Stimulated activated naive CD4-positive, alpha-beta T cell treated with Interleukin-2 at 50 U/mL for 16 hours (primary cell): Measurements from ENCODE around the gene DNAJC9.
A peak's percentile ranks its signal among the peaks of the same experiment; 100 is the strongest.
"Not testable (repeated sequence)": the region's sequence is repeated elsewhere in the genome, so short reads cannot be mapped to it uniquely, and the experiment has no call there.

ENCODE experiments used
- DNase-seq: peaks from one replicate; lab custom pipeline; 2025; lab: John Stamatoyannopoulos, UW

DNAJC9 gene, protein sequence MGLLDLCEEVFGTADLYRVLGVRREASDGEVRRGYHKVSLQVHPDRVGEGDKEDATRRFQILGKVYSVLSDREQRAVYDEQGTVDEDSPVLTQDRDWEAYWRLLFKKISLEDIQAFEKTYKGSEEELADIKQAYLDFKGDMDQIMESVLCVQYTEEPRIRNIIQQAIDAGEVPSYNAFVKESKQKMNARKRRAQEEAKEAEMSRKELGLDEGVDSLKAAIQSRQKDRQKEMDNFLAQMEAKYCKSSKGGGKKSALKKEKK

DNA sequence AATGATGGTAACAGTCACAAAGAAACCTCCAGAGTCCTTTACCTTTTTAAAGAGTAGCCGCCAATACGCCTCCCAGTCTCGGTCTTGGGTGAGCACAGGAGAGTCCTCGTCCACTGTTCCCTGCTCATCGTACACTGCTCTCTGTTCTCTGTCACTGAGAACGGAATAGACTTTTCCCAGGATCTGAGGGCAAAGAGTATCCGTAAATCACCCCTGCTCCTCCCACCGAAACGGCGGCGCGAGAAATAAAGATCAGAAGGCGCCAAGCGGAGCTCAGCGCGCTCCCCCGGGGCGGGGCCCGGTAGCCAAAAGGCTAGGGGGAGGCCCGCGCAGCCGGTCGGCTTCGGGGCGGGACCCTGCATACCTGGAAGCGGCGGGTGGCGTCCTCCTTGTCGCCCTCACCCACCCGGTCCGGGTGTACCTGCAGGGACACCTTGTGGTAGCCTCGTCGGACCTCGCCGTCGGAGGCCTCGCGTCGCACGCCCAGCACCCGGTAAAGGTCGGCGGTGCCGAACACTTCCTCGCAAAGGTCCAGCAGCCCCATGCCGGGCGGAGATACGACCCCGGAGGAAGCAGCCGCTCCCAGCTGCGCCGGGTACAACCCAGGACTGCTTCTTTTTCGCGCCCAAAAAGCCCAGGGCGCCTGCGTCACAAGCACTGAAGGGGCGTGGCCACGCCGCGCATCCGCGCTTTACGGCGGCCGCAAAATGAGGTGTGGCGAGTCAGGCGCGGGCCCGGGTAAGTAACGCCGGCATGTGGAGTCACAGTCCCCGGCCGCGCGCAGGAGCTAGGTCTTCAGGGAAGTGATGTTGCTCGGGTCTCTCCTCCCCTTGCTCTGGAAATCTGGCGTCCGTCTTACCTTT lies at the start of gene DNAJC9:
DNAJC9 (minus strand) TSS at position 610 of the 863 bp plus-strand sequence; CDS start at position 544, 66 bp downstream.
- DNase-seq, result peak; percentile 94

DNA sequence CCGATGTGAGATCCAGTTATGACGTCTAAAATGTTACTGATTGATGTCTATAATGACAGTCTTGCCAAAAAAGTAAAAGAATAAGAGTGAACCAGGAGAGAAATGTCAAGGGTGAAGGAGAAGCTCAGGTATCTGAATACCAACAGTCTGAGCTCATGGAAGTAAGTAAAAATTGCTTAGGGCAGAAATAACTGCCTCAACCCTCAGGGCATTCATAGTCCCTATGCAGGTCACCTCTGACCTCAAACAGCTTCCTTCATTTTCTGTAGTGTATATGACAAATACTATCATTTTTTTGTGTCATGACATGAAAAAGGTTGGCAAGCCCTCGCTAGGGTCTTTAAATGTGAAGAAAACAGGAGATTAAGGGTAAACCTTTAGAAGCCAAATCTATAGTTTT lies 46.4 kb upstream of the DNAJC9 start:
- DNase-seq, result no peak

DNA sequence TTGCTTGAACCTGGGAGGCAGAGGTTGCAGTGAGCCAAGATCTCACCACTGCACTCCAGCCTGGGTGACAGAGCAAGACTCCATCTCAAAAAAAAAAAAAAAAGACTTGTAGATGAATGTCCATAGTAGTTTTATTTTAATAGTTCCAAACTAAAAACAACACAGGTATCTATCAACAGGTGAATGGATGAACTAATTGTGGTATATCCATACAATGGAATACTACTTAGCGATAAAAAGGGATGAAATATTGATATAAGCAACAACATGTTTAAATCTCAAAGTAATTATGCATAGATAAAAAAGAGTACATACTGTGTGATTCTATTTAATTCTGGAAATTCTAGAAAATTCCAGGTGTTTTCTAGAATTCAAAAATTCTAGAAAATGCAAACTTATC lies 42.9 kb upstream of the DNAJC9 start:
- no peak for DNase-seq

DNA sequence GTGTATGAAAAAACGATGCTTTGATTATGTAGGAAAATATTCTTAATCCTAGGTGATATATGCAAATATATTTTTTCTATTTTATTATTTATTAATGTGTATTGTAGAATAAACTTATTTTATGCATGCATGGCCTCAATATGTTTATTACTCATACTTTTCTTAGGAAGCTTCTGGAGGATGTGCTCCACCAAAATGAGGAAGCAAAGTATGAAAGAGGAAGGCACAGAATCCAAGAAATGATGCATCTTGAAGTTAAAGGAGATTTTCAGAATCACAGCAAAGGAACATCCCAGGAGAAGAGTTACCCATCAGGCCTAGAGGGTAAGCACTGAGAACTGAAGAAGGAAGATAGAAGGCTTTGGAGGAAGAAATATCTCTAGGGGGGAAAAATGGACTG lies 40.4 kb upstream of the DNAJC9 start:
- no peak for DNase-seq

DNA sequence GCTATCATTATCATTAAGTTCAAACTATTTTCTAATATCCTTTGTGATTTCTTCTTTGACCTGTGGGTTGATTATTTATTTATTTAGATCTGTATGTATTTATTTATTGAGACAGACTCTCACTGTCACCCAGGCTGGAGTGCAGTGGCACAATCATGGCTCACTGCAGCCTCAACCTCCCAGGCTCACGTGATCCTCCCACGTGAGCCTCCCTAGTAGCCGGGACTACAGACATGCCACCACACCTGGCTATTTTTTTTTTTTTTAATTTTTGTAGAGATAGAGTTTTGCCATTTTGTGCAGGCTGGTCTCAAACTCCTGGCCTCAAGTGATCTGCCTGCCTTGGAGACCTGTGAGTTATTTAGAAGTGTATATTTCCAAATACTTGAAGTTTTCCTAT lies 34.0 kb upstream of the DNAJC9 start:
- DNase-seq, result no peak

DNA sequence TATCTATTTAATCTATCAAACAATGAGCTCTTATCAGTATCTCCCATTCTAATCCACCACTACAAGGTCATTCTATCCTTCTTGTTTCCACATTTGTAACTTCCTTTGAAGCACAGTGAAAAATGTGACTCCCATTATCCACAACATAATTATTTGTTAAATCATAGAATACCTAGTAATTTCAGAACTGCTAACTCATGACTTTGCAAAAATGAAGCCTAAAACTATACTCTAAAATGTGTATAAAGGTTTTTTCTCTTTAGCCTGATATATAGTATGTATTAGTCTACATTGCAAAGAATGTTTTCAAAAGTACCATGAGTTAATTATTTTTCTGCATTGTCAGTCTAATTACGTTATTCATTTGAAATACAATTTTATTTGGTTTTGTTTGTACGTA lies 17.4 kb upstream of the DNAJC9 start:
- no peak for DNase-seq

DNA sequence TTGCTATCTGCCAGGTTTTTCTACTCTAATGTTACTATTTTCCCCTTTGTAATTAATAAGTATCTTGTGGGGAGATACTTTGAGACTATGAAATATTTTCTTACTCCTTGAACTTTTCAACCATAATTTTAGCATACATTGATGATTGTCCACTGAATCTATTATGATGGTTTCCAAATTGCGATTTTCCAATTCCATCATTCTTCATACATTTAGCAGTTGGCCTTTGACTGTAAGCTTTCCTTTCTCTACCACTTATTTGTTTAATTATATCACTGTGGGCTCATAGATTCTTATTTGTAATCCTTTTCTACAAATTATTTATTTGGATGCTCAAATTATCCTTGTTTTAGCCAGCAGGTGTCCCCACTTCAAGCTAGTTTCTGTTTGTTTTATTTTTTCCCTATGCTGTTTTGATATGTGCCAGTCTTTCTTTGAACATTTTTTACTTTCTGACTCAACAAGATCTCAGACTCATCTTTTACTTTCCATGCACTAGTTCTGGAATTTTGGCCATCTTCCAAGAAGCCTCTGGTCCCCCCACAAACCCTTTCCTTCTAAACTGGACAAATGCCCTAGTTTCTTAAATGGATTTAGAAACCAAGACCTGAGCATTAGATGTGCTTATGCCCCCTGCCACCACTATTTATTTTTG lies 16.8 kb upstream of the DNAJC9 start:
- no peak for DNase-seq

DNA sequence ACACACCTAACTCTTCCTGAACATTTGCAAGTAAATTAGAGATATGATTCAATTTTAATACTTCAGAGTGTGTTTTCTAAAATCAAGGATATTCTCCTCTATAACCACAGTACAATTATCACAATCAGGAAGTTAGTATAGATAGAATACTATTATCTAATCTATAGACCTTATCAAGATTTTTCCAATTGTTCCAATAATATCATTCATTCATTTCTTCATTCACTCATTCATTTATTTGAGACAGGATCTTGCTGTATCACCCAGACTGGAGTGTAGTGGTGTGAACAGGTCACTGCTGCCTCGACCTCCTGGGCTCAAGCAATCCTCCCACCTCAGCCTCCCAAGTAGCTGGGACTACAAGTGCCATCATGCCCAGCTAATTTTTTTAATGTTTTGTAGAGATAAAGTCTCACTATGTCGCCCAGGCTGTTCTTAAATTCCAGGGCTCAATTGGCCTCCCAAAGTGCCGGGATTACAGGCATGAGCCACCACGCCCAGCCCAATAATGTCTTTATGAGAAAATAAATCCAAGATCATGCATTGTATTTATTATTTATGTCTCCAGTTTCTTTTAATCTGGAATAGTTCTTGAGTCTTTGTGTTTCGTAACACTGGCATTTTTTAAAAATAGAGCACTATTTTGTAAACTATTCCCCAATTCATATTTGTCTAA lies 16.0 kb upstream of the DNAJC9 start:
- no peak for DNase-seq

DNA sequence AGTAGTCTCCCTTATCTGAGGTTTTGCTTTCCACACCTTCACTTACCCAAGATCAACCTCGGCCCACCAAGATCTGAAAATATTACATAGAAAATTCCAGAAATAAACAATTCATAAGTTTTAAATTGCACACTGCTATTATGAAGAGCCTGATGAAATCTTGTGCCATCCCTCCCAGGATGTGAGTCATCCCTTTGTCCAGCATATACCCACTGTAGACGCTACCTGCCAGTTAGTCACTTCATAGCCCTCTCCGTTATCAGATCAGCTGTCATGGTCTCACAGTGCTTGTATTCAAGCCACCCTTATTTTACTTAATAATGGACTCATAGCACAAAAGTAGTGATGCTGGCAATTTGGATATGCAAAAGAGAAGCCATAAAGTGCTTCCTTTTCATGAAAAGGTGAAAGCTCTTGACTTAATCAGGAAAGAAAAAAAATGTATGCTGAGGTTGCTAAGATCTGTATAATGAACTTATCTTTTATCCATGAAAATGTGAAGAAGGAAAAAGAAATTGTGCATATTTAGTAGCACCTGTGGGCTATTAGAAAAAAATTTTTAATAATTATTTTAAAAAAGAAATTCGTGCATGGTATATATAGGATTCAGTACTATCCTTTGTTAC lies 15.2 kb upstream of the DNAJC9 start:
- no peak for DNase-seq

DNA sequence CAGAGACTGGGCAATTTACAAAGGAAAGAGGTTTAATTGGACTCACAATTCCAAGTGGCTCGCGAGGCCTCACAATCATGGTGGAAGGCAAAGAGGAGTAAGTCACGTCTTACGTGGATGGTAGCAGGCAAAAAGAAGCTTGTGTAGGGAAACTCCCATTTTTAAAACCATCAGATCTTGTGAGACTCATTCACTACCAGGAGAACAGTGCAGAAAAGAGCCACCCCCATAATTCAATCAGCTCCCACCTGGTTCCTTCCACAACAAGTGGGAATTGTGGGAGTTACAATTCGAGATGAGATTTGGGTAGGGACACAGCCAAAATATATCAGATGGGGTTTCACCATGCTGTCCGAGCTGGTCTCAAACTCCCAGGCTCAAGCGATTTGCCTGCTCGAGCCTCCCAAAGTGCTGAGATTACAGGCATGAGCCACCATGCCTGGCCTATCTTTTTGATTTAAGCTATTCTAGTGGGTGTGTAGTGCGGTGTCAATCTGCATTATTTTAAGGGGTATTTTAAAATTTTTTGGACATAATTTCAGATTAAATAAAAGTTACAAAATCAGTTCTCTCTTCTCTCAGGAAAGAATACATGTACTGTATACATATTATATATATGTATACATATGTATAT lies 14.4 kb upstream of the DNAJC9 start:
- DNase-seq, result no peak

DNA sequence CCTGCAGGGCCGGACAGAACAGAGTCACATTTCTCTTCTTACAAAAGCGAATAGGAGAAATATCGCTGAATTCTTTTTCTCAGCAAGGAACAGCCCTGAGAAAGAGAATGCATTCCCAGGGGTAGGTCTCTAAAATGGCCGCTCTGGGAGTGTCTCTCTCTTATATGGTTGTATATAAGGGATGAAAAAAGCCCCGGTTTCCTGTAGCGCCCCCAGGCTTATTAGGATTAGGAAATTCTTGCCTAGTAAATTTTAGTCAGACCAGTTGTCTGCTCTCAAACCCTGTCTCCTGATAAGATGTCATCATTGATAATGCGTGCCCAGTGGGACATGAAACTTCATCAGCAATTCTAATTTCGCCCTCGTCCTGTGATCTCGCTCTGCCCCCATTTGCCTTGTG lies 11.6 kb upstream of the DNAJC9 start:
- DNase-seq, result not testable (repeated sequence)

DNA sequence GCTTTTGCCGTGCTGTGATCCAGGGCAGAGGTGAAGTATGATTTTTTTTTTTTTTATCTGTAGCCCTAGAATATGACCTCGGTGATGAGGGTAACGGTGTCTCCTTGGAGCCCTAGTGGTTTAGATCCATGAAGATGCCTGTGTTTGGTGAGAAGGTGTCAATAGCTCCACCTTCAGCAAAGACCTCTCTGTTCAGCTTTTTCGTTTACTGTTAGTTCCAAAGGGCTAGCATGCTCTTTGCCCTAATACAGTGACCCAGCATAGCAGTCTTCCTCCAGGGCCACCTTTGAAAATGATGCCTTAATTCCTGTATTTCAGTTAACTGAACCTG lies 6.1 kb upstream of the DNAJC9 start:
- DNase-seq, result no peak

DNA sequence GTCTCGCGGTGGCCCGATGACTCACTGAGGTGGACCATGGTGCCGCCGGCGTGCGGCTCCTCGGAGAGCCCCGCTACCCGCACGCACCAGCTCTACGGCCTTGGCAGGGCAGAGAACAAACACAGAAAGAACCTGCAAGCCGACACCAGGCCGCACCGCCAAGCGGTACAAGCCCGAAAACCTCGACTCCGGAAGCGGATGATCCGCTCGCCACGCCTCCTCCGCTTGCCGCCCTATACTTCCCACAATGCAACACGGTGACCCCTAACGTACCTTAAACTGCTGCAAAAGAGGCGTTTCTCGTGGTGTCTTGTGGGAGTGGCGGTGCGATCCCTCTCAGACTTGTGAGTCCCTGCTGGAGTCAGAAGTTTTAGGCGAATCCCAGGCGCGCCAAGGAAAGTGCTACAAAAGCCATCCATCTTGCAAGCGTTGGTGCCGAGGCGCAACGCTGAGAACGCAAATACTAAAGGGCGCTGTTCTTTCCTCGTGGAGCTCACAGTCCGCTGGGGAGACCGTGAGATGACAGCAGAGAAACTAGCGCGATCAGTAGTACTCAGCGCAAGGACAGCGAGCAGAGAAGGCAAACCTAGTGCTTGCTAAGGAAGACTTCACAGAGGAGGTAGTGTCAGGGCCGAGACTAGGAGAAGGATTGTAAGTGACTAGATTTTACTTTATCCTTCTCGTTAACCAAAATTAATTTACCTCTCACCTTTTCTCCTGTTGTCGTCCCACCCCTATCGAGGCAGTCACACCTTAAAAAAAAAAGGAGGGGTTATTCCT lies 5.6 kb upstream of the DNAJC9 start, which contains the start of gene MRPS16:
MRPS16 (minus strand) TSS at position 200 of the 780 bp plus-strand sequence; CDS start at position 38, 162 bp downstream.
- peak; percentile 91 for DNase-seq

DNA sequence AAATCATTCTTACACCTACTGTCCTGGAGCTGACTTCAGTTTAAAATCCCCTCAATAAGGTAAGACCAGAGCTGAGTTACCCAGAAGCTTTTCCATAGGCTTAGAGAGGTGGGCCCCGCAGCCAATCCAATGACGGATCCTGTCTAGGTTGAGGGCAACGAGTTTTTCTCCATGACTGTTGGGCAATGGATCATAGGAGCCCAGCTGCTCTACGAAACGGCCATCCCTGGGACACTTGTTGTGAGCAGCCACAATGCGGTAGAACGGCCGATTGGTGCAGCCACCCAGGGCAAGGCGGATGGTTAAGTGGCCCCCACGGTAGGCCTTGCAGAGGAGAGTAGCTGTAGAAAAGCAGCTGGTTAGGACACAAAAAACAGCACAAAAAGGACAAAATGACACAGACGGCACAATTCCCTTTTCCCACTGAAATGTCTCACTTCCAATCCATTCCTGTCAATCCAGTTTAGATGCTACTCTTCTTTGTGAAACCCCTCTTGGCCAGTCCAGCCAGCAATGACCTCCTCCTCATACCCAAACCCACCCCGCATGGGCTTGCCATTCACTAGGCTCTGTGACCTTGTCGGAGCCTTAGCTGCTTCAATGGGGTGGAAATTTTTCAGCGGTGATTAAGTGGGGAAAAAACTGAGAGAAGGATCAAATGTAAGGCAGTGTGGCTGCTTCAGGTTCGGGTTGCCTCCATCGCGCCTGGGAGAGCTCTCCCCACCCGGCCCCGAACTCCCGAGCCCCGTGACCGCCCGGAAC lies 4.8 kb upstream of the DNAJC9 start:
- DNase-seq, result peak; percentile 4

DNA sequence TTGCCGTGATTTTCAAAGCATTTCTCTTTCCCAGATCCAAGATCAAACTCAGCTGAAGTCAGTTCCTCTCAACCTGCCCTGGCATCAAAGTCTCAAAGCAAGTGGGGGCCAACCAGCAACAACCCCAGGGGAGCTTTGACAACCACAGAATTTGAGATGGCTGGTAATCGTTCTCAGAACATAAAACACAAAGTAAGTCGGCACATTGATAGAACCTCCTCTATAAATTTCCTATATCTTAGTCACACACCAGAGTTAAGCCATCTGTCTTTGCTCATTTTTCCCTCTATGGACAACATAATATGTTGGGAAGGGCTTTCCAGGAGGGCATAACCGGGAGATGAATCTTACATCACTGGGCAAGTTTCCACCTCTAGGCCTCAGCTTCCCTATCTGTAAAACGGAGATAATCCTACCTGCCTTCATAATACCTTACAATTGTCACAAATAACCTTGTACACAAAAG lies 1.2 kb upstream of the DNAJC9 start:
- no peak for DNase-seq

DNA sequence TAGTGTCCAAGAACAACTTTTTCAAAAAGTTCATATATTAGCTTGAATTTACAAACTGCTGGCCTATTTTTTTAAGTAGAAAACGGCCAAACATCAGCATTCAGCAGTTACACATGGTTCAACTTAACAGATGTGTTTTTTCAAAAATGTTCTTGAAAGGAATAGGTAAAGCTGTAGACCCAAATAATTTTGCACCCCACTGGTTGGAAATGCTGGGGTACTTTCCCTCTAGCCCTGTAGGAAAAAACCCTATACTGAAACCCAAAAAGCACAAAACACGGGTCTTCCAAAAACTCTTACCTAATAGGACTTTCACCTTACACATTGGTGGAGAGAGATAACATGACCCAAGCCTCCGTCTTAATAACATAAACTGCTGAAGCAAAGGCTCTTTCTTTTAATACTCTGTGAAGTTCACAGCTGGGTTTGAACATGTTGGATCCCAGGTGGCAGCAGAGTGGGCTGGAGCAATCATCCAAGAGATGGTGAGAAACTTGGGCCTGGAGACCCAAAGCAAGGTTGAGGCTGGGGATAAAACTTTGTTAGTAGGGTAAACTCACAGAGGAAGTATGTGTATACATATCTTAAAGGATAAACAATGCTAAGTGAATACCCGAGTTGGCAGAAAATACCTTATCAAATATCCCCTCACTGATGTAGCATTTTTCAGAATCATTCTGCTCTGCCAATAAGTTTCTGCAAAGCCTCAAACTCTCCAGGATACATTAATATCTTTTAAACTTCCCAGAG lies 629 bp upstream of the DNAJC9 start:
- no peak for DNase-seq

DNA sequence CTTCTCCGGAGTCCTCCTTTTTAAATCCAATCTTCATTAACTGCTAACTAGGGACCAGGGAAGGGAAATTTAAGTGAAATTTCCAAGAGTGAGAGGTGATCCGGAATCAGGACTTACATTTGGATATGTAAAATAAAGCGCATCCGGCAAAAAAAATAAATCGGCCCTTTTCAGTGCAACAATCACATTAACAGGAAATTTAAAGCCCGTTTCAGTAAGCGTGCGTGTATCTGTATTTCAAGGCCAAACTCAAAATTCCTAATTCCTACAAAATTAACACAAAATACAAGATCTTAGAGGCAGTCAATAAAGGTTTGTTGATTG lies 771 bp downstream of the DNAJC9 start:
- DNase-seq, result no peak

DNA sequence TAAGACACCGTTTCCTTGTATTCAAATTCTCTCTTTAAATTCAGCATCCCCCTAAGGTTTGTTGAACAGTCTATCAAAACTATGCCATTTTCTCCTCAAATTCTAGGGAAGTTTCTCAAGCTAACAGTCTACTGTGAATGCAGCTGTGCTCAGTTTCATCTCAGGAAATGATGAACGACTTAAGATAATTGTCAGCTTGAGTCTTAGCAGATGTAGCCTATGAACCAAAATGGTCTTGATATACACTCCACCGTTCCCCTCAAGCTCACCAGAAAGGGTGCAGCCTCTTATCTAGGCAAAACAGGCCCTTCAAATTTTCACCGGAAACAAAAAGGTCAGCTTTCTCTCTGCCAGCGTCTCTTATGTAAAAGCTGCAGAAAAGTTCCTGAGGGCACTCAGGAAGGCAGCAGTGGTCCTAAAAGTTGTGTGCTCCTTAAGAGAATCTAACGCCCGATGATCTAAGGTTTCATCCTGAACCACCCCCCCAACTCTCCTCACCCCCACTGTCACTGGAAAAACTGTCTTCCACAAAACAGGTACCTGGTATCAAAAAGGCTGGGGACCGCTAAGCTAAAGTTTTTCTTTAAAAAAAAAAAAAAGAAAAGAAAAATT lies 2.1 kb downstream of the DNAJC9 start:
- DNase-seq, result no peak

DNA sequence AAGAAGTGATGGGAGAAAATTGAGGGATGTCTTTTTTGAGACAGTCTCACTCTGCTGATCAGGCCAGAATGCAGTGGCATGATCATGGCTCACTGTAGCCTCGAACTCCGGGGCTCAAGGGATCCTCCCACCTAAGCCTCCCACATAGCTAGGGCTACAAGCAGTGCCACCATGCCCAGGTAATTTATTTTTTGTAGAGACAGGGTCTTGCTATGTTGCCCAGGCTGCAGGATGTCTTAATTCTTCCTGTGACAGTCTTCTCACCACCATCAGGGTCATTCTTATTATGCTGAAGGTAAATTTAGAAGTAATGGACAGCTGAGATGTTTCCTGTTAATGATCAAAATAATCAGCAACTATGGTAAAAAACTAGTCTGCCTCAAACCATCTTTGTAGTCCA lies 7.1 kb downstream of the DNAJC9 start:
- no peak for DNase-seq
